Endothelial cell of umbilical vein (primary cell): Measurements from ENCODE around the gene SIAH3.
A peak's percentile ranks its signal among the peaks of the same experiment; 100 is the strongest.

Experiments
- CTCF ChIP-seq, 2 donors: IDR thresholded peaks; 1 replicate in 1 of 2; 2 replicates in 1 of 2; pipeline ENCODE4 v1.5.1; 2011; ENCODE audit warnings: low read length in 2 of 2, mild to moderate bottlenecking in 2 of 2, moderate library complexity in 2 of 2, control low read depth in 1 of 2, inconsistent platforms in 1 of 2, low read depth in 1 of 2; ENCODE audit not compliant: insufficient read depth in 1 of 2; ENCODE audit errors: extremely low read depth in 1 of 2
- MYC ChIP-seq: IDR thresholded peaks from one replicate; pipeline ENCODE4 v1.6.1; 2011; ENCODE audit warnings: mild to moderate bottlenecking, low read depth, low read length
- POLR2AphosphoS5 ChIP-seq: IDR thresholded peaks from 2 replicates; pipeline ENCODE4 v1.6.1; 2012; ENCODE audit warnings: low read depth, mild to moderate bottlenecking, control low read depth, low read length, moderate library complexity; ENCODE audit not compliant: insufficient read depth

GRCh38 chr13:45728759-45729158 lies 122.8 kb downstream of the SIAH3 start:
- TF ChIP-seq POLR2AphosphoS5 (no peak), CTCF (IDR thresholded peaks at IDR 0.05; ENCODE audit: extremely low read depth in 1 of 2, insufficient read depth in 1 of 2, low read depth in 1 of 2, low read length in 2 of 2) (peak in 1 of 2 donors; percentile 27), MYC (no peak)
